ENCODE results near the gene PCNX1.

GRCh38 chr14:71150737-71151136 lies 243.5 kb downstream of the PCNX1 start:
- TF ChIP-seq CTCF (conservative IDR thresholded peaks at IDR 0.05; ENCODE audit: low read length) (no peak), EZH2phosphoT487 (IDR thresholded peaks at IDR 0.05; ENCODE audit: borderline replicate concordance) (no peak)

Data from Loucy (cell line).